ENCODE measurements around the gene METTL21C.

The METTL21C gene

DNA sequence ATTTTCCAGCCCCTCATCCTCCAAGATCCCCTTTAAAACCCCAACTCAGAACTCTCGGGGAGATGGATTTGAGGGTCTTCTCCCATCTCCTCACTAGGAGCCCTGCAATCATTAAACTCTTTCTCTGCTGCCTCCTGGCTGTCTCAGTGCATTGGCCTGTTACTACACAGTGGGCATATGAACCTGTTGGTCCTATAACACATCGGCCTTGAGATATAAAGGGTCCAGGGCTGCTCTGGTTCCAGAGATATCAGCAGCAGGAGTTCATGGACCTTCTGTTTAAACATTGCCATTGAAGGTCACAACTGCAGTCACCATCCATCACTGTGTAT is 3.8 kb upstream of the METTL21C start:
- TF ChIP-seq, protein P1, sequence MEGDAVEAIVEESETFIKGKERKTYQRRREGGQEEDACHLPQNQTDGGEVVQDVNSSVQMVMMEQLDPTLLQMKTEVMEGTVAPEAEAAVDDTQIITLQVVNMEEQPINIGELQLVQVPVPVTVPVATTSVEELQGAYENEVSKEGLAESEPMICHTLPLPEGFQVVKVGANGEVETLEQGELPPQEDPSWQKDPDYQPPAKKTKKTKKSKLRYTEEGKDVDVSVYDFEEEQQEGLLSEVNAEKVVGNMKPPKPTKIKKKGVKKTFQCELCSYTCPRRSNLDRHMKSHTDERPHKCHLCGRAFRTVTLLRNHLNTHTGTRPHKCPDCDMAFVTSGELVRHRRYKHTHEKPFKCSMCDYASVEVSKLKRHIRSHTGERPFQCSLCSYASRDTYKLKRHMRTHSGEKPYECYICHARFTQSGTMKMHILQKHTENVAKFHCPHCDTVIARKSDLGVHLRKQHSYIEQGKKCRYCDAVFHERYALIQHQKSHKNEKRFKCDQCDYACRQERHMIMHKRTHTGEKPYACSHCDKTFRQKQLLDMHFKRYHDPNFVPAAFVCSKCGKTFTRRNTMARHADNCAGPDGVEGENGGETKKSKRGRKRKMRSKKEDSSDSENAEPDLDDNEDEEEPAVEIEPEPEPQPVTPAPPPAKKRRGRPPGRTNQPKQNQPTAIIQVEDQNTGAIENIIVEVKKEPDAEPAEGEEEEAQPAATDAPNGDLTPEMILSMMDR (IDR thresholded peaks at IDR 0.05; ENCODE audit: insufficient read depth, missing control alignments) = no peak
- no peak for DNase-seq (ENCODE audit: insufficient read length, low spot score)
- FAIRE-seq = no peak

DNA sequence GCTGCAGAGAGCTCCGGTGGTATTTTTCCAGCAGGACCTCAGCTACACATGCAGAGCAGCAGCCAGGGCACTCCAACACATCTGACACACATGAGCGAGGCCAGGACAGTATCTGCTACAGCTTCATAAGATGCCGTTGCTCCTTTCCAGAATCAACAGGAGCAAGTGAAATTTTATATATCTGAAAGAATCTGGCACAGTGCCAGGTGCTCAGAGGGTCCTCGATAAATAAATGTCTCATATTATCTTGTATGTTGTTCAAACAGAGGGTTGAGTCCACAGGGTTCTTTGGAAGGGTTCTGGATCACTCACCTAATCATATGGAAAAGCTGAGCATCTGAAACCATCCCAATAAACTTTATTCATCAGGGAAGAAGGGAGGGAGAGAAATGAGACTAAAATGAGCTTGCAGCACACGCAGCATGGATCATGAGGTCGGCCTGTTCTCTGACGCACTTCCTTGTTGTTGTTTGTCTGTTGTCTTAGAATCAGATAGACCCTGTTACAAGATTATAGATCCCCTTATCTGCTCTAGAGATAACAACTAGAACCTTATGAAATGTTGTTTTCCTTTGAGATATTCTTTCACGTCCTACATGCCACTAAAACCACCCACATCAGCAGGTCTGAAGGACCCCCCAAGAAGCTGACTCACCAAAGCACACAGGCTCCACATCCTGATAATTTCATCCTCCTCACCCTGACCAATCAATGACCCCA is 3.2 kb upstream of the METTL21C start:
- FAIRE-seq (no peak), DNase-seq (ENCODE audit: insufficient read length, low spot score) (no peak)
- TF ChIP-seq, protein P1 (IDR thresholded peaks at IDR 0.05; ENCODE audit: insufficient read depth, missing control alignments) = no peak

DNA sequence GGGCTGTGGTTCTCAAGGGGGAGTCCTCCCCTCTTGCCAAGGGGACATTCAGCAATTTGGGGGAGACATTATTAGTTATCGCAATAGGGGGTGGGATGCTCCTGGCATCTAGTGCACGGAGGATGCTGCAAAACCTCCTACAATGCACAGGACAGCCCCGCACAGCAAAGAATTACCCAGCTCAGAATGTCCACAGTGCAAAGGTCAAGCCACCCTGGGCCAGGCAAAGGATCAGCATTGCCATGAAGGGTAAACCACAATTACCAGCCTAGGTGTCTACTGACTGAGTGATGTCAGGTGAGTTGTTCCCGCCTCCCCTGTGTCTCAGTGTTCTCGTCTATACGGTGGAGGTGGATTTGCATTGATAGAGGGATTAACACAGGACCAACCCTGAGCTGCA is 2.4 kb upstream of the METTL21C start:
- TF ChIP-seq, protein P1 (IDR thresholded peaks at IDR 0.05; ENCODE audit: insufficient read depth, missing control alignments) = no peak
- FAIRE-seq = no peak

DNA sequence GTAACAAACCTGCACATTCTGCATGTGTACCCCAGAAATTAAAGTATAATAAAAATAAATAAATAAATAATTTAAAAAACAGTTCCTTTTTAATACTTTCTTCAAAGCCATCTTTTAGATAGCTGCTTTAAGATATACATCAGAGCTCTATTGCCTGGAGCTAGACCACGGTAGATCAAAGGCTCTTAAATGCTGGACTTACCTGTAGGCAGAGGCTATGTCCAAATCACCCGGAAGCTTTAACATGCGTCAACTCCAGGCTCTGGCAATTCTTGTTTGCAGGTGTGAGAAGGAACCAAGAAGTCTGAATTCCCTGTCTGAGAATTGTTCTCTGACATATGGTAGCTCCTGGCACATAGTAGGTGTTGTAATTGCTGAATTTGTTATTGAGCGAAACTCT is 1.6 kb upstream of the METTL21C start:
- no peak for DNase-seq (ENCODE audit: insufficient read length, low spot score)
- FAIRE-seq = no peak
- TF ChIP-seq, protein P1 (IDR thresholded peaks at IDR 0.05; ENCODE audit: insufficient read depth, missing control alignments) = no peak

More for the DNA sequence above, 2.4 kb upstream of the METTL21C start:
- DNase-seq (ENCODE audit: insufficient read length, low spot score) = no peak

DNA sequence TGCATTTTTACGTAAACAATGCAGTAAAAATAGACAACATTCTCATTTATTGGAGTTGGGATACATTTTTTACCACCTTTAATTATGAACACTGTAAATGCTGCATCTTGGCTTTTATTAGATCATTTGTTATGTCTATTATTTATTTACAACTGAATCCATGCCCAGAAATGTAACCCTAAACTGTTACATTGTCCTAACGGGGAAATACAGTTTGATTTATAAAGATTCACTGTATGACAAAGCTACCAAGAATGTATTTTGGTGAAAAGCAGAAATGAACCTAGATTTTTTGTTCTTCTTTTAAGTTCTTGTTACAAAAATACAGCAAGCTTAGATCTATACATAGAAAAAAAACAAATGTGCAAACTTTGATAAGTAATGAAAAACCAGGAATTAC is 1.1 kb downstream of the METTL21C start:
- TF ChIP-seq, protein P1 (IDR thresholded peaks at IDR 0.05; ENCODE audit: insufficient read depth, missing control alignments) = no peak
- no peak for DNase-seq (ENCODE audit: insufficient read length, low spot score)
- no peak for FAIRE-seq

DNA sequence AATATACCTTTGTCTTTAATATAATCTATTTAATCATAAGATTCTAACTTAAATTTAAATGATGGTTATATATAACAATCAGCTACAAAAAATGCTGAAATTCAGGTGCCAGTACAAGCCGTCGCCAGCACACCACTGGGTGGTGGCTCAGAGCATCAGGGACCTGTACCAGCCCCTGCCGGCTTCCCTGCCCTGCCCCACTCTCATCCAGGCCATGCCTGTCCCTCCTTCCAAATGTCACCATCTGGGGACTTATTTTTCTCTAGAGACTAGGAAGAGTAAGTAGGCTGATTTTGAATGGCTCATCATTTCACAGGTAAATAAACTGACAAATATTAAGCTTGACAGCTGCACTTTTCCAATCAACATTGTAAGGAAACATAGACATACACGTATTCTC is 1.6 kb downstream of the METTL21C start:
- DNase-seq (ENCODE audit: insufficient read length, low spot score) (no peak), FAIRE-seq (no peak)
- TF ChIP-seq, protein P1 (IDR thresholded peaks at IDR 0.05; ENCODE audit: insufficient read depth, missing control alignments) = no peak

DNA sequence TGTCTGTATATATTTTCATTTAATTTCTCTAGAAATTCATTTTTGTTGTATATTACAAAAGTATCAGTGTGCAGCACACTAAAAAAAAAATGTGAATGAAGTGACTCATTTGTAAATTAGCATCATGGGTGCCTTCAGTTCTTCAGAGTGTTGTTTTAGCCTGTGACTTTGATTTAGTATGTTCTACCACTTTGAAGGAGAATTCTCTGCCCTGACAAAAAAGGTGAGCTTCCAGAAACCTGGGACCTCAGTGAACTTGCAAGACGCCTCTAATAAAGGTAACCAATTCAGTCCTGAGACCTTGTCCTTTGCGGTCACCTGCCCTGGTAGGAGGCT is 2.4 kb downstream of the METTL21C start:
- TF ChIP-seq, protein P1 (IDR thresholded peaks at IDR 0.05; ENCODE audit: insufficient read depth, missing control alignments) = no peak
- FAIRE-seq (no peak), DNase-seq (ENCODE audit: insufficient read length, low spot score) (no peak)
